Stomach smooth muscle (tissue), 2 donors: ENCODE data around the gene UNC80.

Experiments used
- H3K27ac ChIP-seq: one replicate; pipeline ENCODE4 v1.7.0; 2013; ENCODE audit warnings: mild to moderate bottlenecking, low read length, inconsistent platforms
- H3K27me3 ChIP-seq, 2 donors: one replicate each; pipeline ENCODE4 v1.7.0; 2013; ENCODE audit warnings: low read length in 2 of 2; ENCODE audit not compliant: insufficient read depth in 2 of 2, control insufficient read depth in 1 of 2
- H3K36me3 ChIP-seq, 2 donors: one replicate each; pipeline ENCODE4 v1.7.0; 2013; ENCODE audit warnings: low read length in 2 of 2; ENCODE audit not compliant: control insufficient read depth in 2 of 2, insufficient read depth in 2 of 2
- H3K4me1 ChIP-seq: one replicate; pipeline ENCODE4 v1.7.0; 2013; ENCODE audit warnings: low read length; ENCODE audit not compliant: control insufficient read depth, insufficient read depth
- H3K4me3 ChIP-seq, 2 donors: one replicate each; pipeline ENCODE4 v1.7.0; 2013; ENCODE audit warnings: low read length in 2 of 2
- H3K9ac ChIP-seq, 2 donors: one replicate each; pipeline ENCODE4 v1.7.0; 2013; ENCODE audit warnings: low read length in 2 of 2, mild to moderate bottlenecking in 1 of 2
- H3K9me3 ChIP-seq, 2 donors: one replicate each; pipeline ENCODE4 v1.7.0; 2013; ENCODE audit warnings: low read length in 2 of 2; ENCODE audit not compliant: control insufficient read depth in 2 of 2
- donor health status: healthy.
- donor health status: Pancreatic carcinoma.

UNC80 gene, protein sequence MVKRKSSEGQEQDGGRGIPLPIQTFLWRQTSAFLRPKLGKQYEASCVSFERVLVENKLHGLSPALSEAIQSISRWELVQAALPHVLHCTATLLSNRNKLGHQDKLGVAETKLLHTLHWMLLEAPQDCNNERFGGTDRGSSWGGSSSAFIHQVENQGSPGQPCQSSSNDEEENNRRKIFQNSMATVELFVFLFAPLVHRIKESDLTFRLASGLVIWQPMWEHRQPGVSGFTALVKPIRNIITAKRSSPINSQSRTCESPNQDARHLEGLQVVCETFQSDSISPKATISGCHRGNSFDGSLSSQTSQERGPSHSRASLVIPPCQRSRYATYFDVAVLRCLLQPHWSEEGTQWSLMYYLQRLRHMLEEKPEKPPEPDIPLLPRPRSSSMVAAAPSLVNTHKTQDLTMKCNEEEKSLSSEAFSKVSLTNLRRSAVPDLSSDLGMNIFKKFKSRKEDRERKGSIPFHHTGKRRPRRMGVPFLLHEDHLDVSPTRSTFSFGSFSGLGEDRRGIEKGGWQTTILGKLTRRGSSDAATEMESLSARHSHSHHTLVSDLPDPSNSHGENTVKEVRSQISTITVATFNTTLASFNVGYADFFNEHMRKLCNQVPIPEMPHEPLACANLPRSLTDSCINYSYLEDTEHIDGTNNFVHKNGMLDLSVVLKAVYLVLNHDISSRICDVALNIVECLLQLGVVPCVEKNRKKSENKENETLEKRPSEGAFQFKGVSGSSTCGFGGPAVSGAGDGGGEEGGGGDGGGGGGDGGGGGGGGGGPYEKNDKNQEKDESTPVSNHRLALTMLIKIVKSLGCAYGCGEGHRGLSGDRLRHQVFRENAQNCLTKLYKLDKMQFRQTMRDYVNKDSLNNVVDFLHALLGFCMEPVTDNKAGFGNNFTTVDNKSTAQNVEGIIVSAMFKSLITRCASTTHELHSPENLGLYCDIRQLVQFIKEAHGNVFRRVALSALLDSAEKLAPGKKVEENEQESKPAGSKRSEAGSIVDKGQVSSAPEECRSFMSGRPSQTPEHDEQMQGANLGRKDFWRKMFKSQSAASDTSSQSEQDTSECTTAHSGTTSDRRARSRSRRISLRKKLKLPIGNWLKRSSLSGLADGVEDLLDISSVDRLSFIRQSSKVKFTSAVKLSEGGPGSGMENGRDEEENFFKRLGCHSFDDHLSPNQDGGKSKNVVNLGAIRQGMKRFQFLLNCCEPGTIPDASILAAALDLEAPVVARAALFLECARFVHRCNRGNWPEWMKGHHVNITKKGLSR (N-terminal part only)

DNA sequence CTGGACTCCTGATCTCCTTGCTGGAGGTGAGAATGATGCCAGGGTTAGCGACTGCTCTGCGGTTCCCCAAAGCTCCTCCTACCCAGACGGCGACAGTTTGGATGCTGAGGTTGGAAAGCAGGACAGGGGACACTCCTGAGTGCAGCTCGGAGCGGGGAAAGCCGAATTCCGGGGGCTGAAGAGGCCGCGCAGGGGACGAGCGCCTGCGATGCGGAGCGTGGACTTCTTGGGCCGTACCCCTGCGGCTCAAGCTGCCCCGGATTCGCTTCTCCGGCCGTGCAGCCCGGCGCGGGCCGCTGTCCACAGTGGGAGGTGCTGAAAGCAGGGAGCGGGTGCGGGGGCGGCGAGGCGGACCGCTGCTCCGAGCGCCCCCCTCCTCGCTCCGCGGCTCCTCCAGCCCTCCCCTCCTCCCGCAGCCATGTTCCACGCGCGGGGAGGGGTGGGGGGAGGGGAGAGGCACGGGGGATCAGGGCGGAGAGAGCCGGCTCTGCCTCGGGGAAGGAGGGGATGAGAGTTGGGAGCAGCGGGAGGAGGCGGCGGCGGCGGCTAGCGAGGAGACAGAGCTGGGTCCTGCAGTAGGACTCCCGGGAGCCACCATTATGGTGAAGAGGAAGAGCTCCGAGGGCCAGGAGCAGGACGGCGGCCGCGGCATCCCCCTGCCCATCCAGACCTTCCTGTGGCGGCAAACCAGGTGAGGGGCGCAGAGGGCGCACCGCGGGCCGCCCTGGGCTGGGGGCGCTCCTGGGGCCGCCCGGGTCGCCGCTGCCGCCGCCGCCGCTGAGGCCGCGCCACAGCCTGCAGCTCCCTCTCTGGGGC, at the start of gene UNC80:
UNC80 (plus strand) TSS at position 359 of the 816 bp plus-strand sequence; CDS start at position 600, 241 bp downstream.
- no peak within 1 kb of the TSS for H3K27ac ChIP-seq
- H3K4me1 ChIP-seq: peaks cover 3% of the 10 kb centered on the region
- no peaks in the 10 kb centered on the region for H3K36me3 ChIP-seq
- peak within 1 kb of the TSS; percentile 56 to 60 for H3K4me3 ChIP-seq
- H3K9me3 ChIP-seq: no peaks in the 10 kb centered on the region
- no peak within 1 kb of the TSS for H3K9ac ChIP-seq
- H3K27me3 ChIP-seq: peaks cover 0 to 7% of the 10 kb centered on the region in 2 donors

DNA sequence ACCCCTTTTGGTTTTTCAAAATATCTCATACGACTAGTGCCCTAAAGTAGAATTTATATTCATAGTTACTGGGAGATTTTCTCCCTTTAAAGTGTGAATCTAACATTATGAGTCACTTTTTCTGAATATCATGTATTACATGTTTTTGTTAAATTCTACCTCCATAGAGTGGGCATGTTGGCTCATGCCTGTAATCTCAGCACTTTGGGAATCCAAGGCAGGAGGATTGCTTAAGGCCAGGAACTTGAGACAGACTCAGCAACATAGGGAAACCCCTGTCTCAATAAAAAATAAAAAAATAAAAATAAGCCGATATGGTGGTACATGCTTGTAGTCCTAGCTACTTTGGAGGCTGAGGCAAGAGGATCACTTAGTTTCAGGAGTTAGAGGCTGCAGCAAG, 45.3 kb upstream of the UNC80 start:
- H3K27ac ChIP-seq: no peak overlapping the region
- no peaks in the 10 kb centered on the region for H3K4me1 ChIP-seq
- no peaks in the 10 kb centered on the region for H3K9me3 ChIP-seq
- no peak overlapping the region for H3K4me3 ChIP-seq
- no peaks in the 10 kb centered on the region for H3K27me3 ChIP-seq
- H3K36me3 ChIP-seq: no peaks in the 10 kb centered on the region
- H3K9ac ChIP-seq: no peak overlapping the region

DNA sequence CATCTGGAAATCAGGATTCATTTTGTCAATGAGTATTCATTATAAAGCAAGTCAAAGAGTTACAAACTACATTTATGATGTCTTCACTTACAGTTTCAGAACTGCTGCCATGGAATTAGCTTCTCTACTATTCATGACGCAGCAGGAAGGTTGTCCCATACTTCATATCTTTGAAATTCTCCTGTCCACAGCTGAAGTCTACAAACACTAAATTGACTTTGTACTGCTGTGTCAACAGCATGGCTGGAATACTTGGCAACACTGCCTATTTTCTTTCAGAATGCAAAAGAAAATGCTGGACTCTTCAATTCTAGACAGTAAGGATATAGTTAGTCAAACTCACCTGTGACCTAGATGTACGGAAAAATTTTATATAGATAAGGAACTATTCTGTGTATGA, 44.6 kb upstream of the UNC80 start:
- H3K4me3 ChIP-seq: no peak overlapping the region
- H3K27me3 ChIP-seq: no peaks in the 10 kb centered on the region
- no peaks in the 10 kb centered on the region for H3K9me3 ChIP-seq
- no peaks in the 10 kb centered on the region for H3K4me1 ChIP-seq
- no peak overlapping the region for H3K27ac ChIP-seq
- no peaks in the 10 kb centered on the region for H3K36me3 ChIP-seq
- no peak overlapping the region for H3K9ac ChIP-seq

DNA sequence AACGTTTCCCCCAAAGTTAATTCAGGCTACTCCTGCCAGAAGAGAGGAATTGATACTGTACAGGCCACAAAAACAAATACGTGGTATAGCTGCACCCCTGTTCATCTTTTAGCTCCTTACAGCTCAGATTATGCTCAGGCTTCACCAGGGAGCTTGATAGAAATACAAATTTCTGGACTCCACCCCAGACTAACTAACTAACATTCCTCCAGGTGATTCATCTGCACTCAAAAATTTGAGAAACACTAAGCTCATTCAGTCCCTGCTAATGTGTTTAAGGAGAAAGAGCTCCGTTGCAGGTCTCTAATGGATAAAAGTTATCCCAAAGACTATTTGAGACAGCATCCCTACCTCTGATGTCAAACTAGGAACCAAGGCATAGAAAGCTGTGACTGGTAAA, 36.8 kb upstream of the UNC80 start:
- Histone ChIP-seq H3K27me3 (no peaks in the 10 kb centered on the region), H3K9ac (no peak overlapping the region), H3K27ac (no peak overlapping the region), H3K4me1 (no peaks in the 10 kb centered on the region), H3K36me3 (no peaks in the 10 kb centered on the region), H3K9me3 (no peaks in the 10 kb centered on the region), H3K4me3 (no peak overlapping the region)

DNA sequence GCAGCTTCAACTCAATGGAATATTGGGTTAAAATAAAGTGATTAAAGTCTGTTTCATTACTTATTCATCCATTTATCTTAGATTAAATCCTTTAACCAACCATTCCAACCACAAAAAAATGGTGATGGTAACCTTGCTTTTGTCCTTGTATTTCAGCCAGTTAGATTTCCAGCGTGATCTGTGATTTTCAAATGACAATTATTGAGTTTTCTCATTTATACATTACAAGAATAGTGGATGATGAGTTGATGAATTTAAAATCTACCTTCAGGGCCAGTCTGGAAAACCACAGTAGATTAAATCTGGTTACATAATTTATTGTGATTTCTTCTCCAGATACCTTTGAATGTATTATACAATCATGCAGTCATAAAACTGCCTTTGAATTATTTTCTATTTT, 29.7 kb upstream of the UNC80 start:
- no peaks in the 10 kb centered on the region for H3K4me1 ChIP-seq
- no peaks in the 10 kb centered on the region for H3K36me3 ChIP-seq
- no peak overlapping the region for H3K4me3 ChIP-seq
- H3K9me3 ChIP-seq: no peaks in the 10 kb centered on the region
- no peak overlapping the region for H3K27ac ChIP-seq
- no peak overlapping the region for H3K9ac ChIP-seq
- no peaks in the 10 kb centered on the region for H3K27me3 ChIP-seq

DNA sequence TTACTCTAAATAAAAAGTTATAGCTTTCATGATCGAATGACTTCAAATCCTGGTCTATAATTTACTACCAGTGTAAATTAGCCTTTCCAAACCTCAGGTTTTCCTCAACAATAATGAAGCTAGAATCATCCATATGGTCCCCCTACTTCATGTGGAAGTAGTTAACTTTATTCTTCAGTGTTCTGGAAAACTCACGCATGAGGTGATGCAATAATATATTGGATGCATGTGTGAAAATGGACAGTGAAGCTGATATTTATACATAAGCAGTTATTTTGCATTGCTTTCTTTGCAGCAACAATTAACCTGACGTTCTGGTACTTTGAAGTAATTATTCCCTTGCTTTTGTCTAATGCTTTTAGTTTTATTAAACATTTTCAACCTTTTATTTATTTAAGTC, 18.6 kb upstream of the UNC80 start:
- H3K27me3 ChIP-seq: no peaks in the 10 kb centered on the region
- no peaks in the 10 kb centered on the region for H3K4me1 ChIP-seq
- no peak overlapping the region for H3K27ac ChIP-seq
- peaks cover 0 to 4% of the 10 kb centered on the region in 2 donors for H3K9me3 ChIP-seq
- no peak overlapping the region for H3K4me3 ChIP-seq
- no peaks in the 10 kb centered on the region for H3K36me3 ChIP-seq
- H3K9ac ChIP-seq: no peak overlapping the region

DNA sequence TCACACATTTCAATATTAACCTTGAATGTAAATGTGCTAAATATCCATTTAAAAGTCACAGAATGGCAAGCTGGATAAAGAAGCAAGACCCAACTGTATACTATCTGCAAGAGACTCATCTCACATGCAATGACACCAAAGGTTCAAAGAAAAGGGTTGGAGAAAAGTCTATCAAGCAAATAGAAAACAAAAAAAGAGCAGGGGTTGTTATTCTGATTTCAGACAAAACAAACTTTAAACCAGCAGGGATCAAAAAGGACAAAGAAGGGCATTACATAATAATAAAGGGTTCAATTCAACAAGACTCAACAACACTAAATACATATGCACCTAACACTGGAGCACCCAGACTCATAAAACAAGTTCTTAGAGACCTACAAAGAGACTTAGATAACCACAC, 14.5 kb upstream of the UNC80 start:
- Histone ChIP-seq H3K9me3 (peaks cover 0 to 4% of the 10 kb centered on the region in 2 donors), H3K4me1 (no peaks in the 10 kb centered on the region)

DNA sequence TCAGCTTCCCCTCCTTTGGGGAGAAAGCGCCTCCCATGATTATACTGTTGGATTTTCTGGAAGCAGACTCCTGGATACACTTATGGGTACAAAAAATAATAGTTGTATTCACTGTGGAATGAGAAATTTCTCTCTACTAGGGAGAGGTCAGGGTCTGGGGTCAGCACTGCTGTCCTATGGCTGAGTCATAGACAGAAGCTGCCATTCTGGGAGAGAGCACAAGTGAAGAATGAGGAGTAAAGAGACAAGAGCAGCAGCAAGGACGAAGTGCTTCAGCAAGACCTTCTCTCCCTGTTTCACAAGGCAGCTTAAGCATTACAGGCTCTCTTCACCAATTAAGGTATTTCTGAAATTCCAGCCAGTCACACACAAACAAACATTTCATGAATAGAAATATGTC, 10.1 kb upstream of the UNC80 start:
- H3K36me3 ChIP-seq: no peaks in the 10 kb centered on the region
- no peaks in the 10 kb centered on the region for H3K4me1 ChIP-seq
- no peaks in the 10 kb centered on the region for H3K9me3 ChIP-seq
- no peaks in the 10 kb centered on the region for H3K27me3 ChIP-seq
- H3K27ac ChIP-seq: no peak overlapping the region
- H3K9ac ChIP-seq: no peak overlapping the region
- H3K4me3 ChIP-seq: no peak overlapping the region

More for the DNA sequence above, 14.5 kb upstream of the UNC80 start:
- no peak overlapping the region for H3K27ac ChIP-seq
- no peak overlapping the region for H3K4me3 ChIP-seq
- no peak overlapping the region for H3K9ac ChIP-seq
- no peaks in the 10 kb centered on the region for H3K36me3 ChIP-seq
- H3K27me3 ChIP-seq: no peaks in the 10 kb centered on the region

DNA sequence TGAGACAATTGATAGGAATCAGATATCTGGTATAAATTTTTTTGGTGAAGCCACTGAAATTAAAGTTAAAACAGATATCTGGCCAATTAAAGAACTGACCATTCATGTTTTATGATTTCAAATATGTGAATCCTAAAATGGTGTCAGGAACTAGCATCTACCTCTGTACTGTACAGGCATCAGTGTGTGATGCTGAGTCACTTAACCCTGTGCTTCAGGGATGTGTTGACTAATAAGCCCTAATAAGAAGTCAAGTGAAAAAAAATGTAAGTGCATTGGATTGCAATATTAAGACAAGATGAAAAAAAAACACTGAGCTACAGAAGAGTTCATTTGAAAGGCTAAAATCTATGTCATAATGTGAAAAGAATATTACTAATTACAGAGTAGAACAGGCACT, 9.1 kb upstream of the UNC80 start:
- no peak overlapping the region for H3K27ac ChIP-seq
- no peaks in the 10 kb centered on the region for H3K4me1 ChIP-seq
- H3K9ac ChIP-seq: no peak overlapping the region
- no peak overlapping the region for H3K4me3 ChIP-seq
- H3K36me3 ChIP-seq: no peaks in the 10 kb centered on the region
- H3K27me3 ChIP-seq: no peaks in the 10 kb centered on the region
- no peaks in the 10 kb centered on the region for H3K9me3 ChIP-seq

DNA sequence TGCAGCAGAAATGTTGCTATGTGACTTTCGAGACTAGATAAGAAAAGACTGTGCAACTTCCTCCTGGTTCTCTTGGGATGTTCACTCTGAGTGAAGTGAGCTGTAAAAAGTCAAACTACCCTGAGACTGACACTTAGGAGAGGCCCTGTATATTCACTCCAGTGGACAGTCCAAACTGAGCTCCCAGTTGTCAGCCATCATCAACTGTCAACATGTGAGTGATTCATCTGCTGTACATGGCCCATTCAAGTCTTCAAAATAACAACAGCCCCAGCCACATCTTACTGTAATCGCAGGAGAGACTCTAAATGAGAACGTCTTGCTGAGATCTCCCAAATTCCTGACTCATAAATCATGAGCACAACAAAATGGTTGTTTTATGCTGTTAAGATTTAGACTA, 8.5 kb upstream of the UNC80 start:
- H3K36me3 ChIP-seq: no peaks in the 10 kb centered on the region
- no peaks in the 10 kb centered on the region for H3K4me1 ChIP-seq
- H3K9ac ChIP-seq: no peak overlapping the region
- no peaks in the 10 kb centered on the region for H3K9me3 ChIP-seq
- no peaks in the 10 kb centered on the region for H3K27me3 ChIP-seq
- H3K4me3 ChIP-seq: no peak overlapping the region
- no peak overlapping the region for H3K27ac ChIP-seq
